ENCODE results near the gene MYPOP.

Gene MYPOP

DNA sequence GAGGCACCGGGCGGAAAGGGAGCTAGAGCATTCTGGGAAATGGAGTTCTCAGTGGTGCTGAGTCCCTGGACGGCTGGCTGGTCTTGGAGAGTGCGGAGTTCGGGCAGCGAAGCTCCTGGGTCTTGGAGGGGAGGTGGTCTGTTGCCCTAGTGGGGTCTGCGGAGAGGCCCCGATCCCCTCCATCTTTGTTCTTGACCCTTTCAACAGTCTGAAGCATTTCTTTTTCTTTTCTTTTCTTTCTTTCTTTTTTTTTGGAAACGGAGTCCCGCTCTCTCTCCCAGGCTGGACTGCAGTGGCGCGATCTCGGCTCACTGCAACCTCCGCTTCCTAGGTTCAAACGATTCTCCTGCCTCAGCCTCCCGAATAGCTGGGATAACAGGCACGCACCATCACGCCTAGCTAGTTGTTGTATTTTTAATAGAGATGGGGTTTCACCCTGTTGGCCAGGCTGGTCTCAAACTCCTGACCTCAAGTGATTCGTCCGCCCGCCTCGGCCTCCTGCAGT is 39.0 kb downstream of the MYPOP start:
- DNase-seq (ENCODE audit: low read depth), result no peak

DNA sequence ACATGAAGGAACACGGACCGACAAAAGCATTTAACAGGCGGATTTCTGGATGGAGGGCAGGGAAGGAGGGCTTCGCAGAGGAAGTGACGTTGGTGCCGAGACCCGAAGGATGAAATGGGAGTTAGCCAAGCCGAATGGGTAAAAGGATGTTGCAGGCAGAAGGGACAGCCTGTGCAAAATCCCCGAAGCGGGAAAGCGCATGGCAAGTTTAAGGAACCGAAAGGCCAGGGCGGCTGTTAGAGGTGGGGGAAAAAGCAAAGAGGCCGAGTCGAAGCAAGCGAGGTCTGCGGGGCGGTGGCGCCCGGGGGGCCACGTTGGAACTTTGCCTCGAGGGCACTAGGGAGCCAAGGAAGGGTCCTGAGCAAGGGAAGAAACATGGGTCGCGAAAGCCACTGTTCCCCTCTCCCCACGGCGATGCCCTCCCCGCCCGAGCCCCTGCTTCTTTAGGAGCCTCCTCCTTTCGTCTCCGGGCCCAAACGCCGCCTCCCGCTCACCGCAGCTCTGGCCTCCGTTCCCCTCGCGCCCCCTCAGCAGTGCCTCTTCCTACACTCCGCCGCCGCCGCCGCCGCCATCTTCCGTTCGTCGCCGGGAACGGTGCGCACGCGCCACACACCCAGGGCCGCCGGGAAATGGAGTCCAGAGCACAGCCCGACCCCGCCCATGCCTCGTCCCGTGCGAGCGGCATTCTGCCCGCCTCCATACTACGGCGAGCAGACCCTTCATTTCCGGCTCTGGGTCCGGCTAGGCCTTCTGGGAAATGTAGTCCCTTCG is 39.7 kb downstream of the MYPOP start, which contains the start of gene SYMPK:
SYMPK (minus strand) TSS at position 584 of the 771 bp plus-strand sequence. CDS start 8,652 bp downstream, outside the sequence.
- DNase-seq (ENCODE audit: low read depth), result peak; percentile 89

DNA sequence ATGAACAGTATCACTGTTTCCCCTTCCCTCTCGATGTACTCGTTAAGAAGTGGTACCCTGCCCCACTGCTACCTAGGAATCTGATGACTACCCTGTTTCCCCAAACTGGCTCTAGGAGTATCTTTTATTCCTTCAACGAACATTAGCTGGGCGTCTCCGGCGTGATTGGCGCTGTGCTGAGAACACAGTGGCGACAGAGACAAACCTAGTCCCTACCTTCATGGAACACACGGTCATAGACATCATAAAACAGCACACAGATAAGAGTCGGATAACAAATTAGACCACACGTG is 40.2 kb downstream of the MYPOP start:
- DNase-seq (ENCODE audit: low read depth), result no peak

DNA sequence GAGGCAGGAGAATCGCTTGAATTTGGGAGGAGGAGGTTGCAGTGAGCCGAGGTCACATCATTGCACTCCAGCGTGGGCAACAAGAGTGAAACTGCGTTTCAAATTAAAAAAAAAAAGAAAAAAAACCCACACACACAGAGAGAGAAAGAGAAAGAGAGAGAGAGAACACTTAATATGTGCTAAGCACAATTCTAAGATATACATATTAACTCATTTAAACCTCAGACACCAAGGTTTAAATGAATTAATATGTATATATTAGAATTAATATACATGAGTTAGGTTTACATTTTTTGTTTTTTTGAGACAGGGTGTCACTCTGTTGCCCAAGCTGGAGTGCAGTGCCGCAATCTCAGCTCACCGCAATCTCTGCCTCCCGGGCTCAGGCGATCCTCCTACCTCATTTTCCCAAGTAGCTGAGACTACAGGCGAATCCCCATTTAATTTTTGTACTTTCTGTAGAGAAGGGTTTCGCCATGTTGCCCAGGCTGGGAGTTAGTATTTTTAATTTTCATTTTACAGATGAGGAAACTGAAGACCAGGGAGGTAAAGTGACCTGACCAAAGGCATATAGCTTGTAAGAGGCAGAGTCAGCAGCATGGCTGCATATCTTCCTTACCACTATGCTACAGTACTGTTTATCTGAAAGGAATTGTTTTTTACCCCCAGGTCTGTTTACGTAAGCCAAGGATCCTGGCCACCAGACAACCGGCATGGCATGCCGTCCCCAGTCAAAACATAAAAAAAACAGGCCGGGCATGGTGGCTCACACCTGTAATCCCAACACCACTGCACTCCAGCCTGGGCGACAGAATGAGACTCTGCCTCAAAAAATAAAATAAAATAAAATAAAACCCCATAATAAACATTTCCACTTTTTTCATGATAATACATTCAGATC is 41.8 kb downstream of the MYPOP start:
- DNase-seq (ENCODE audit: low read depth), result no peak

GRCh38 chr19:45854167-45854778 is 48.1 kb downstream of the MYPOP start:
- DNase-seq (ENCODE audit: low read depth), result no peak

DNA sequence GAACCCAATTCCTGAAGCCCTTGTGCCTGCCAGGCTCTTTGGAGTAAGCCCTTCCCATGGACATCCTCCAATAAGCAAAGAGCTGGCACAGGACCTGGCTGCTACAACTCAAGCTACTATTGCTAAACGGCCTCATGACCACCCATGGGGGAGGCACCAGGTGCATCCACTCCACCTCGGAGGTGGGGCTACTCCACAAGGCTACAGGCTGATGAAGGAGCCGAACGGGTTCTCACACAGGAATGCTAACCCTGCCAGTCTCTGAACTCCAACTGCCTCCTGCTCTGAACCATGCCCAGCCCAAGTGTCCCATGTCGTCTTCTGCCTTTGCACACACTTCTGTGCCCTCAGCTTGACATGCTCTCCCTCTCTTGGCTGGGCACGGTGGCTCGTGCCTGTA is 49.4 kb downstream of the MYPOP start:
- DNase-seq (ENCODE audit: low read depth), result no peak

DNA sequence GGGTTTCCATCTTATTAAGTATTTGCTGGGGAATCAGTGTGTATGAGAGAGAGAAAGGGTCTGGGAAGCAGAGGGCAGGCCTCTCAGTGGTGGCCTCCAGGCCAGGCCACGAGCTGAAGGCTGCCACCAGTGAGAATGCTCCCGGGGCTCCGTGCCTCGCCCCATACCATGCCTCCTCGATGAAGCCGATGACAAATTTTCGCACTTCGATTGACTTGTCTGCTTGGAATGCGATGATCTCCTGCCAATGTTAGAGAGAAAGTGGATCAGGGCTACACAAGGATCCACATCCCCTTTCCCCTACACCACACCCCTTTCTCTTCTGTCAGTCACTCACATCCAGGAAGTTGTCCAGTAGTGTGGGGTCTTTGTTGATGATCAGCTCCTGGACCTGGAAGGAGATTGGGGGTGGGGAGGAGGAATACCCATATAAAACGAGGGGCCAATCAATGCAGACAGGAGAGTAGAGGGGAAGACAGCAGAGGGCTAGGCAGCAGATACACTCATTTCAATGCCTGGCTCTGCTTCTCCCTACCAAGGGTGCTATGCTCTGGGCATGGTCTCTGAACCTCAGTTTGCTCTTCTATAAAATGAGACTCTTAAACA is 50.2 kb downstream of the MYPOP start:
- no peak for DNase-seq (ENCODE audit: low read depth)

DNA sequence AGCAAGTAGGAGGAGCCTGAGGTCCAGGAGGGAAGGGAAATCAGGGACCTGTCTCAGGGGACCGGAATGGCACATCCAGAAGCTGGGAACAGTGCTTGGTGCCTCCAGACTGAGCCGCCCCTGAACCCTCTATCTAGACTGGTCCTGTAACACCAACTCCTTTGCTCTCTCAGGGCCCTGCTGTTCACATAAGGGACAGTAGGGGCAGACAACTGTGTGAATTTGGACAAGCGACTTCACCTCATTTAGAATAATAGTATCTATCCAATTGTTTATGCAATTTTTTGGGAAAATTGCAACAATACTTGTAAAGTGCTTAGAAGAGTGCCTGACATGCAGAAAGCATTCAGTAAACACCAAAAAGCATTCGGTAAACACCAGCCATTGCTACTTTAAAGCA is 53.5 kb downstream of the MYPOP start:
- DNase-seq (ENCODE audit: low read depth), result no peak

- no peak for DNase-seq (ENCODE audit: low read depth)
Observed at GRCh38 chr19:45847663-45848062, 54.8 kb downstream of the MYPOP start.

DNA sequence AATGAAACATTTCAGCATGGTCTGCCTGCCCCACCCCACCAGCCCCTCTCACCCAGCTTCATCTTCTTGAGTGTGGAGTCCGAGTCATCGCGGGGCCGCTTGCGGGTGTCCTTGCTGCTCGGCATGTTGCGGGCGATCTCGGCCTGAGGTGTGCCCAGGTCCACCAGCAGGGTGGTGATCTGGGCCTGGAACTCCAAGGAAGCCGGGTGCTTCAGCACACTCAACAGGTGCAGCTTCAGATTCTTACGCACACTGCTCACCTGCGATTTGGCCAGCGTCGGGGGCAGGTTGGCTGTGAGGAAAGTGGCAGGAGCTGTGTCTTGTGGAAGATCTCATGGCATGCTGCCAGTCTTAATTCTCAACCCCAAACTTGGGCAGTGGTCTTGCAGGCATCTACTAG is 60.2 kb downstream of the MYPOP start:
- no peak for DNase-seq (ENCODE audit: low read depth)

Data from GM04503 (cell line).